ENCODE measurements around the gene PRSS3. TPM values are rescaled to one million over a fixed set of nuclear protein-coding genes. Genes with fewer than 3 reads are reported as not detected.
A peak's percentile ranks its signal among the peaks of the same experiment; 100 is the strongest.
"Not testable (repeated sequence)": the region's sequence is repeated elsewhere in the genome, so short reads cannot be mapped to it uniquely, and the experiment has no call there.

The PRSS3 gene
- polyA plus RNA-seq, 1 donor from 2014 or later: not detected

DNA sequence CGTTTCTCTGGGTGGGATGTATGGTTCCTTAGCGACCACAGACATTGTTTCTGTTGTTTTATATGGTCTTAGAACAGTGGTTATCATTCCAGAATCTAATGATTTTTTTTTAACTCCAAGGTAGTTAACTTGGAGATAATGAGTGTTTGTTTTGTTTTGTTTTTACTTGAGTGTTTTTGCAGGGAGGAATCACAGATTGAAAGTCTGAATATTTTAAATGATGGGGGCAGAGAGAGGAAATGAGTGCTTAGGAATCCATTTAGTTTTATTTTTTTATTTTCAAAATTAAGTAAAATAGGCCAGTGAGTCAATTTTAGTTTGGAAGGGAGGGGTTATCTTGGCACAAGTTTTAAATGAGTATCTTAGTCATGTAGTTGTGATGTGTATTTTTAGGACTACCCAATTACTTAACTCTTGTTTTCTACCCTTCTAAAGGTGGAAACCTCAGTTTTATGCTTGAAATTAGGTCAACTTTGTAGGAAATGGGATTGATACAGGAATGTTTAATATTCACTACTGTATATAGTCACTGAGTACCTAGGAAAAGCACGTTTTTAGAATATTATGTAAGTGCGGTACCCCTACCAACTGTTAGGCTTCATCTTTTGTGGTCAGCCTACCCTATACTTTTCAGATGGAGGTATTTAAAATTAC is 23.6 kb downstream of the PRSS3 start:
- H4K20me1 ChIP-seq (ENCODE audit: insufficient read depth): no peaks in the 10 kb centered on the region
- H3K36me3 ChIP-seq (ENCODE audit: insufficient read depth, low read length): no peaks in the 10 kb centered on the region
- peaks cover 64% of the 10 kb centered on the region for H3K79me2 ChIP-seq (replicated peaks; ENCODE audit: insufficient read depth, low read length)
- TF ChIP-seq EZH2 (IDR thresholded peaks at IDR 0.05; ENCODE audit: borderline replicate concordance, insufficient read depth, low read length, poor library complexity, severe bottlenecking): no peak
- no peak for TF ChIP-seq TAF1 (IDR thresholded peaks at IDR 0.05; ENCODE audit: low read depth)
- H3F3A ChIP-seq (ENCODE audit: insufficient read depth, low read length, poor library complexity, severe bottlenecking): no peaks in the 10 kb centered on the region
- H3K9me2 ChIP-seq (ENCODE audit: insufficient read depth, low read length): no peaks in the 10 kb centered on the region
- peak overlapping the region; percentile 99 for H3K9ac ChIP-seq (ENCODE audit: low read length)
- H3K9me3 ChIP-seq (ENCODE audit: low read length): no peaks in the 10 kb centered on the region
- no peak overlapping the region for H2AFZ ChIP-seq (ENCODE audit: low read depth, low read length)
- H3K27ac ChIP-seq (ENCODE audit: low read length): peak overlapping the region; percentile 97
- peak overlapping the region; percentile 77 for H3K4me3 ChIP-seq (ENCODE audit: low read length)
- no peaks in the 10 kb centered on the region for H3K27me3 ChIP-seq (ENCODE audit: insufficient read depth, low read depth, low read length)
- peak overlapping the region; percentile 85 for H3K4me2 ChIP-seq (ENCODE audit: low read length)

DNA sequence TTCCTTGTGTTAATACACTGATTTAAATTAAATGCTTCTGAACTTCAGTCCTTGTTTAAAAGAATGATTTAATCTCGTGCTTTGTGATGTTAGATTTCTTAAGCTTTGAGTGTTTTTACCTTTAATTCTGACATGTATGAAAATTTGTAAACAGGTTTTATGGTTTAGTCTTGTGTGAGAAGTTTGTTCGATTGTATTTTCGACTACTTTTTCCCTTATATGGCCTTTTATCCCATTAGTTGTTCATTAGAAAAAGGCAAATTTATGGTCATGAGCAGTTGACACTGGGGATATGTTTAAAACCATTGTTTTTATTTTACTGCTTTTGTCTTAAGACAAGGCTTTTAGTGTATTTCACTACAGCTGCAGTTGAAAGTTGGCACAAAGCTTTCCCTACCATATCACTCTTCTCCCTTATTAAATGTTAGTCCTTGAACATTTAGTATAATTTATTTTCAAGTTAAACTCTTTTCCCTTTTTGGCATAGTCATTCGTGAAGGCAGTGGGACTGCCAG is 24.9 kb downstream of the PRSS3 start:
- Histone ChIP-seq H3K4me2 (ENCODE audit: low read length) (peak overlapping the region; percentile 46), H3K9ac (ENCODE audit: low read length) (no peak overlapping the region), H3K27ac (ENCODE audit: low read length) (no peak overlapping the region), H3K36me3 (ENCODE audit: insufficient read depth, low read length) (no peaks in the 10 kb centered on the region), H2AFZ (ENCODE audit: low read depth, low read length) (no peak overlapping the region), H3K9me3 (ENCODE audit: low read length) (no peaks in the 10 kb centered on the region), H3K27me3 (ENCODE audit: insufficient read depth, low read depth, low read length) (no peaks in the 10 kb centered on the region), H3F3A (ENCODE audit: insufficient read depth, low read length, poor library complexity, severe bottlenecking) (no peaks in the 10 kb centered on the region), H3K9me2 (ENCODE audit: insufficient read depth, low read length) (no peaks in the 10 kb centered on the region), H3K79me2 (replicated peaks; ENCODE audit: insufficient read depth, low read length) (peaks cover 76% of the 10 kb centered on the region), H4K20me1 (ENCODE audit: insufficient read depth) (no peaks in the 10 kb centered on the region), H3K4me3 (ENCODE audit: low read length) (peak overlapping the region; percentile 77)
- TF ChIP-seq EZH2 (IDR thresholded peaks at IDR 0.05; ENCODE audit: borderline replicate concordance, insufficient read depth, low read length, poor library complexity, severe bottlenecking) (no peak), RAD21 (conservative IDR thresholded peaks at IDR 0.05) (no peak), EP300 (conservative IDR thresholded peaks at IDR 0.05; ENCODE audit: poor library complexity, severe bottlenecking) (no peak), MXI1 (conservative IDR thresholded peaks at IDR 0.05; ENCODE audit: poor library complexity, severe bottlenecking) (no peak), SMC3 (conservative IDR thresholded peaks at IDR 0.05; ENCODE audit: poor library complexity) (no peak), POLR2AphosphoS5 (IDR thresholded peaks at IDR 0.05) (no peak), TAF1 (IDR thresholded peaks at IDR 0.05; ENCODE audit: low read depth) (no peak)
- TF ChIP-seq, protein P1, sequence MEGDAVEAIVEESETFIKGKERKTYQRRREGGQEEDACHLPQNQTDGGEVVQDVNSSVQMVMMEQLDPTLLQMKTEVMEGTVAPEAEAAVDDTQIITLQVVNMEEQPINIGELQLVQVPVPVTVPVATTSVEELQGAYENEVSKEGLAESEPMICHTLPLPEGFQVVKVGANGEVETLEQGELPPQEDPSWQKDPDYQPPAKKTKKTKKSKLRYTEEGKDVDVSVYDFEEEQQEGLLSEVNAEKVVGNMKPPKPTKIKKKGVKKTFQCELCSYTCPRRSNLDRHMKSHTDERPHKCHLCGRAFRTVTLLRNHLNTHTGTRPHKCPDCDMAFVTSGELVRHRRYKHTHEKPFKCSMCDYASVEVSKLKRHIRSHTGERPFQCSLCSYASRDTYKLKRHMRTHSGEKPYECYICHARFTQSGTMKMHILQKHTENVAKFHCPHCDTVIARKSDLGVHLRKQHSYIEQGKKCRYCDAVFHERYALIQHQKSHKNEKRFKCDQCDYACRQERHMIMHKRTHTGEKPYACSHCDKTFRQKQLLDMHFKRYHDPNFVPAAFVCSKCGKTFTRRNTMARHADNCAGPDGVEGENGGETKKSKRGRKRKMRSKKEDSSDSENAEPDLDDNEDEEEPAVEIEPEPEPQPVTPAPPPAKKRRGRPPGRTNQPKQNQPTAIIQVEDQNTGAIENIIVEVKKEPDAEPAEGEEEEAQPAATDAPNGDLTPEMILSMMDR (IDR thresholded peaks at IDR 0.05; ENCODE audit: poor library complexity, severe bottlenecking): no peak

DNA sequence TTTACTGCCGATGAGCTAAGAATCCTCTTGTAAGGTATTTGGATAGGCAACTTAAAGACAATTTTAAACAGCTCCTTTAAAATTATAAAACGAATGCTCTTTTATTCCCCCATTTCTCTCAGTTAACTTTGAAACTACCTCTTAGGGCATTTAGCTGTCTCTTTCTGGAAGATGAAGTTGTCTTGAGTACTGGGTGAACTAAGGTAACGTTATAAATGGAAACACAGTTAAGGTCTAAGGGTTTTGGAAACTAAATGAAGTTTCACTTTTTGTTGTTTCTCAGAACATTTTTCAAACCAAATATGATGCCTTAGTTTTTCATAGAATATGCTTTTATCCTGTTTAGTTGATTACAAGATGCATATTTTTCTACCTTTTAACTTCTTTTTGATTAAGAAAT is 28.4 kb downstream of the PRSS3 start:
- TF ChIP-seq, protein P2, sequence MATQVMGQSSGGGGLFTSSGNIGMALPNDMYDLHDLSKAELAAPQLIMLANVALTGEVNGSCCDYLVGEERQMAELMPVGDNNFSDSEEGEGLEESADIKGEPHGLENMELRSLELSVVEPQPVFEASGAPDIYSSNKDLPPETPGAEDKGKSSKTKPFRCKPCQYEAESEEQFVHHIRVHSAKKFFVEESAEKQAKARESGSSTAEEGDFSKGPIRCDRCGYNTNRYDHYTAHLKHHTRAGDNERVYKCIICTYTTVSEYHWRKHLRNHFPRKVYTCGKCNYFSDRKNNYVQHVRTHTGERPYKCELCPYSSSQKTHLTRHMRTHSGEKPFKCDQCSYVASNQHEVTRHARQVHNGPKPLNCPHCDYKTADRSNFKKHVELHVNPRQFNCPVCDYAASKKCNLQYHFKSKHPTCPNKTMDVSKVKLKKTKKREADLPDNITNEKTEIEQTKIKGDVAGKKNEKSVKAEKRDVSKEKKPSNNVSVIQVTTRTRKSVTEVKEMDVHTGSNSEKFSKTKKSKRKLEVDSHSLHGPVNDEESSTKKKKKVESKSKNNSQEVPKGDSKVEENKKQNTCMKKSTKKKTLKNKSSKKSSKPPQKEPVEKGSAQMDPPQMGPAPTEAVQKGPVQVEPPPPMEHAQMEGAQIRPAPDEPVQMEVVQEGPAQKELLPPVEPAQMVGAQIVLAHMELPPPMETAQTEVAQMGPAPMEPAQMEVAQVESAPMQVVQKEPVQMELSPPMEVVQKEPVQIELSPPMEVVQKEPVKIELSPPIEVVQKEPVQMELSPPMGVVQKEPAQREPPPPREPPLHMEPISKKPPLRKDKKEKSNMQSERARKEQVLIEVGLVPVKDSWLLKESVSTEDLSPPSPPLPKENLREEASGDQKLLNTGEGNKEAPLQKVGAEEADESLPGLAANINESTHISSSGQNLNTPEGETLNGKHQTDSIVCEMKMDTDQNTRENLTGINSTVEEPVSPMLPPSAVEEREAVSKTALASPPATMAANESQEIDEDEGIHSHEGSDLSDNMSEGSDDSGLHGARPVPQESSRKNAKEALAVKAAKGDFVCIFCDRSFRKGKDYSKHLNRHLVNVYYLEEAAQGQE (IDR thresholded peaks at IDR 0.05; ENCODE audit: borderline replicate concordance): no peak
- TF ChIP-seq TAF1 (IDR thresholded peaks at IDR 0.05; ENCODE audit: low read depth): no peak
- no peaks in the 10 kb centered on the region for H4K20me1 ChIP-seq (ENCODE audit: insufficient read depth)

DNA sequence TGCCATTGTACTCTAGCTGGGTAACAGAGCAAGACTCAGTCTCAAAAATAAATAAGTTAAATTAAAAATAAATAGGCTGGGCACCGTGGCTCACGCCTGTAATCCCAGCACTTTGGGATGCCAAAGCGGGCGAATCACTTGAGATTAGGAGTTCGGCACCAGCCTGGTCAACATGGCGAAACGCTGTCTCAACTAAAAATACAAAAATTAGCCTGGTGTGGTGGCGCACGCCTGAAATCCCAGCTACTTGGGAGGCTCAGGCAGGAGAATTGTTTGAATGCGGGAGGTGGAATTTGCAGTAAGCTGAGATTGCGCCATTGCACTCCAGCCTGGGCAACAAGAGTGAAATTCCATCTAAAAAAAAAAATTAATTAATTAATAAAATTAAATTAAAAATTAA is 31.9 kb downstream of the PRSS3 start:
- H2AFZ ChIP-seq (ENCODE audit: low read depth, low read length); H3K4me3 ChIP-seq (ENCODE audit: low read length); H3F3A ChIP-seq (ENCODE audit: insufficient read depth, low read length, poor library complexity, severe bottlenecking); H4K20me1 ChIP-seq (ENCODE audit: insufficient read depth); H3K4me2 ChIP-seq (ENCODE audit: low read length); H3K36me3 ChIP-seq (ENCODE audit: insufficient read depth, low read length); H3K9me3 ChIP-seq (ENCODE audit: low read length); H3K27me3 ChIP-seq (ENCODE audit: insufficient read depth, low read depth, low read length); H3K9ac ChIP-seq (ENCODE audit: low read length); H3K9me2 ChIP-seq (ENCODE audit: insufficient read depth, low read length); H3K27ac ChIP-seq (ENCODE audit: low read length): not testable (repeated sequence)
- H3K79me2 ChIP-seq (replicated peaks; ENCODE audit: insufficient read depth, low read length): peaks cover 88% of the 10 kb centered on the region

More for the DNA sequence above, 28.4 kb downstream of the PRSS3 start:
- no peaks in the 10 kb centered on the region for H3K36me3 ChIP-seq (ENCODE audit: insufficient read depth, low read length)
- H3K4me3 ChIP-seq (ENCODE audit: low read length): no peak overlapping the region
- H3K9me2 ChIP-seq (ENCODE audit: insufficient read depth, low read length): no peaks in the 10 kb centered on the region
- no peak overlapping the region for H2AFZ ChIP-seq (ENCODE audit: low read depth, low read length)
- no peak overlapping the region for H3K4me2 ChIP-seq (ENCODE audit: low read length)
- peaks cover 94% of the 10 kb centered on the region for H3K79me2 ChIP-seq (replicated peaks; ENCODE audit: insufficient read depth, low read length)
- no peak overlapping the region for H3K9ac ChIP-seq (ENCODE audit: low read length)
- no peaks in the 10 kb centered on the region for H3K27me3 ChIP-seq (ENCODE audit: insufficient read depth, low read depth, low read length)
- no peaks in the 10 kb centered on the region for H3F3A ChIP-seq (ENCODE audit: insufficient read depth, low read length, poor library complexity, severe bottlenecking)
- no peaks in the 10 kb centered on the region for H3K9me3 ChIP-seq (ENCODE audit: low read length)
- H3K27ac ChIP-seq (ENCODE audit: low read length): no peak overlapping the region
